Prostate gland (tissue), 2 donors: ENCODE data around the gene BMAL1.

Experiments used
- POLR2A ChIP-seq: fragments of 450-650 bp; IDR thresholded peaks from one replicate; pipeline ENCODE4 v1.6.1; 2016; ENCODE audit warnings: antibody characterized with exemption, mild to moderate bottlenecking
- TF ChIP-seq, protein P1 (sequence below), 4 experiments: fragments of 200-600 bp in 2 of 4; fragments of 450-650 bp in 2 of 4; sonication (generic) in 2 of 4; IDR thresholded peaks; 1 replicate in 3 of 4; 2 replicates in 1 of 4; pipeline ENCODE4 v1.5.1; 2016 to 2019; ENCODE audit warnings: antibody characterized with exemption in 4 of 4, mild to moderate bottlenecking in 2 of 4, moderate library complexity in 2 of 4

GRCh38 chr11:13290221-13290980 lies 12.8 kb downstream of the BMAL1 start:
- TF ChIP-seq POLR2A = no peak
- TF ChIP-seq, protein P1, sequence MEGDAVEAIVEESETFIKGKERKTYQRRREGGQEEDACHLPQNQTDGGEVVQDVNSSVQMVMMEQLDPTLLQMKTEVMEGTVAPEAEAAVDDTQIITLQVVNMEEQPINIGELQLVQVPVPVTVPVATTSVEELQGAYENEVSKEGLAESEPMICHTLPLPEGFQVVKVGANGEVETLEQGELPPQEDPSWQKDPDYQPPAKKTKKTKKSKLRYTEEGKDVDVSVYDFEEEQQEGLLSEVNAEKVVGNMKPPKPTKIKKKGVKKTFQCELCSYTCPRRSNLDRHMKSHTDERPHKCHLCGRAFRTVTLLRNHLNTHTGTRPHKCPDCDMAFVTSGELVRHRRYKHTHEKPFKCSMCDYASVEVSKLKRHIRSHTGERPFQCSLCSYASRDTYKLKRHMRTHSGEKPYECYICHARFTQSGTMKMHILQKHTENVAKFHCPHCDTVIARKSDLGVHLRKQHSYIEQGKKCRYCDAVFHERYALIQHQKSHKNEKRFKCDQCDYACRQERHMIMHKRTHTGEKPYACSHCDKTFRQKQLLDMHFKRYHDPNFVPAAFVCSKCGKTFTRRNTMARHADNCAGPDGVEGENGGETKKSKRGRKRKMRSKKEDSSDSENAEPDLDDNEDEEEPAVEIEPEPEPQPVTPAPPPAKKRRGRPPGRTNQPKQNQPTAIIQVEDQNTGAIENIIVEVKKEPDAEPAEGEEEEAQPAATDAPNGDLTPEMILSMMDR (IDR thresholded peaks at IDR 0.05) = no peak
